SIG-M5 treated with dmso at 0.1 percent for 504 hours (cell line): Measurements from ENCODE around the gene SLC6A7.
A peak's percentile ranks its signal among the peaks of the same experiment; 100 is the strongest.

Experiments
- DNase-seq: peaks from one replicate; lab custom pipeline; 2025; ENCODE audit not compliant: unreplicated experiment; lab: John Stamatoyannopoulos, UW

SLC6A7 gene

DNA sequence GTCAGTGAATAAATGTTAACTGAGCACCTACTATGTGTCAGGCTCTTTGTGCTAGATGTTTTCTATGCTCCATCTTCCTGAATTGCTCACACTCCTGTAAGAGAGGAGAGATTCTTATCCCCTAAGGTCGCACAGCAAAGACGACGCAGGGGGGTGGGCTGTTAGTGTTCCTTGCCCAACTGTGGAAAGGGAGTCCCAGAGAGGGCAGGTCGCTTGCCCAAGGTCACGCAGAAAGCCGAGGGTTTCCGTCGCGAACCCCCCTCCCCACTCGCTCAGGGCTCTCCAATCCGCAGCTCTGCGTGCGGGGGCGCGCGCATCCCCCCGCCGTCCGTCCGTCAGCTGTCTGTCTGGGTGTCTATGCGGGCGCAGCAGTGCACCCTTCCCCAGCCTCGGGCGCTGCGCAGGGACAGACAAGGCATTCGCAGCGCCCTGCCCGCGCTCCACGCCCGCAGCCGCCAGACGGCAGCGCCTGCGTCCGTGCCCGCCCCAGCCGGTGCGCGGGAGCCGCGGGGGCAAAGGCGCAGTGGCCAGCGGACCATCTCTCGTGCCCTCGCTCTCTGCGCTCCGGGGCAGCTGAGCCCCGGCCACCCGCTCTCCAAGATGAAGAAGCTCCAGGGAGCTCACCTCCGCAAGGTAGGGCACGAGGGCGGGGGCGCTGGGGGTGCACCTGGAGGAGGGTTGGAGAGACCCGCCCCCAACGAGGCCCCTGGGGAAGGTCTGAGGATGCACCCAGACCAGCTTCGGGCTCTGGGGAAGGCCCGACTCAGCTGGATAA, at the start of gene SLC6A7:
TSS of gene SLC6A7 (plus strand) at position 335 of the 775 bp plus-strand sequence. CDS start at position 601, 266 bp downstream.
- DNase-seq: no peak

DNA sequence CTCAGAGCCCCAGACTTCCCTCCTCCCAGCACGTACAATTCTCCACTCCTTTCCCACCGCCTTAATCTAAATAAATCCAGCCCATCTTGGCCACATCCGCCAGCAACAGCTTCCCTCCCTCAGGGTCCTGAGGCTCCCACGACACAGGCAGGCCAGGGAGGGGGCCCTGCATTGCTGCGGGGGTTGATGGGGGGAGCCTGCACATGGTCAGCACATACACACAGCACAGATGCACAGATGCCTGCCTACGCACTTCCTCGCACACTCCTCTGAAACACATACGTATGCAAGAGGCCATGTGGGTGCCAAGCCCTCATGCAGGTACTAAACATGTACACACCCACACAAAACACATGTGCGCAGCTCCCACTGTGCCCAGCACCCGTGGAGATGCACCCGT, 49.0 kb upstream of the SLC6A7 start:
- DNase-seq: no peak

GRCh38 chr5:150141544-150142184, 48.2 kb upstream of the SLC6A7 start:
- no peak for DNase-seq

- peak; percentile 86 for DNase-seq
These were observed 47.5 kb upstream of the SLC6A7 start for GRCh38 chr5:150142185-150142958.

DNA sequence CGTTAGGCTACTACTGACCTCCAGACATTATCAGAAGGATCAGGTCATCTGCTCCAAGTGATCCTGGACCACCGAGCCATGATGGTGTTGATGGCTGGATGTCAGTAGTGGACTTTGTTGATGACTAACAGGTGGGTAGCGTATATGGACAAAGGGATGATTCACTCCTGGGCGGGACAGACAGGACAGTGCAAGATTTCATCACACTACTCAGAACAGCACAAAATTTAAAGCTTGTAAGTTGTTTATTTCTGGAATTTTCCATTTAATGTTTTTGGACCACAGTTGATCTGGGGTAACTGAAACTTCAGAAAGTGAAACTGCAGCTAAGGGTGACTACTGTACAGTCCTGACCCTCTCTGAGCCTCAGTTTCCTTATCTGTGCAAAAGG, 46.9 kb upstream of the SLC6A7 start:
- peak; percentile 86 for DNase-seq

DNA sequence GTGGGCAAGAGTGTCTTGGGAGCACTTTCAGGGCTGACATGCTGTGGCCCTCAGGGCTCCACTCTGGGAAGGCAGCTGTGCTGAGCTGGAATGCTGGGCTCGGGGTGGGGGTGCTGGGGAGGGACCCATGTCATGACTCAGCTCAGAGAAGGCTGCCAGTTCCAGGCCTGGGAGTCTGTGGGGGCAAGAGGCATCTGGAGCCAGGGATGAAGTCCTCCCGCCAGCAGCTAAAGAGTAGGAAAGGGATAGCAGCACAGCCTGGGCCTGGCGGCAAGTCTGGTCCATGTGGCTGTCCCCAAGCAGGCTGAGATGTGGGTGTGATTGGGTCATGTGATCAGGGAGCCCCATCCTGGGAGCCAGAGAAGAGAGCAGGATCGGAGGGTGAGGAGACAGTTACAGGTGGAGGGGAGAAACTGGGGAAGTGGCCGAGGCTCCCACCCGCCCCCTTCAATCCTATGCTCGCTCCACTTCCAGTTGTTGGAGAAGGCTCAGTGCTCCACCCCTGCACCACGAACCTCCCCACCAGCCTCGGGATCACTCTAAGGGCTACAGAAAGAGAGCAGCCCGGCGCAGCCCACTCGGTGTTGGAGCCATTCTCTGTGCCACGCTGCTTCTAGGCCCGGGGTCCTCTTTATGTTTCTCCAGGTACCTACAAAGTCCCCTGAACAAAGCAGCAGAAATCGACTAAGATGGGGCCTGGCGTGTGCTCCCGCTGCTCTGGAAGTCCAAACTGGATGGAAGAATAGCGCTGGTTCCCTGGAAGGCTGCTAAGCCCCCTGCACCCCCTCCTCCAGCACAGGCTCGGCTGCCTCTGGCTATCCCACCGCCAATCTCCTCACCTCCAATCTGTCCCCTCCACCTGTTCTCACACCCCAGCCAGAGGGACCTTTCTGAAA, 46.3 kb upstream of the SLC6A7 start:
- no peak for DNase-seq

DNA sequence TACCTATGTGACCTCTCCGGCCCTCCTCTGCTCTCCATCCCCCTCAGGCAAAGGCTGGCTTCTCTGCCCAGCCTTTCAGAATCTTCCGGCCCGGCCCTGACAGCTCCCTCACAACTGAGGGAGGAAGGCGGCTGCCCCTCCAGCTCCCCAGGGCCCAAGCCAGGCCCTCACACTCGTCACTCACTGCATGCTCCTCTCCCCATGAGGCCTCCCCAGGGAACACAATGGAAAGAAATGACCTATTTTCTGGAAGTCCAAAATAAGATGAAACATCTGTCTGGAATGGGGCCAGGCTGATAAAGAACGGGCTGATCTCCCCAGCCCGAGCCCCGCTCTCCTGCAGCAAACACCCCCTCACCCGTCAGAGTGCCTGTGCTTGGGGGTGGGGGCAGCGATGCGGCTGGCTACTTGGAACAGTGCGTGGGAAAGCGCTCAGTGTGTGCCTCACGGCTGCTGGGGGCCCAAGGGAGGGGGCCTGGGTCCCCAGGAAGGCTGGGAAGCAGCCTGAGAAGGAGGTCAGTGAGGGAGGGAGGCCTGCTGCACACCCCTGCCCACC, 45.5 kb upstream of the SLC6A7 start:
- no peak for DNase-seq

GRCh38 chr5:150144879-150145278, 45.0 kb upstream of the SLC6A7 start:
- DNase-seq: no peak

DNA sequence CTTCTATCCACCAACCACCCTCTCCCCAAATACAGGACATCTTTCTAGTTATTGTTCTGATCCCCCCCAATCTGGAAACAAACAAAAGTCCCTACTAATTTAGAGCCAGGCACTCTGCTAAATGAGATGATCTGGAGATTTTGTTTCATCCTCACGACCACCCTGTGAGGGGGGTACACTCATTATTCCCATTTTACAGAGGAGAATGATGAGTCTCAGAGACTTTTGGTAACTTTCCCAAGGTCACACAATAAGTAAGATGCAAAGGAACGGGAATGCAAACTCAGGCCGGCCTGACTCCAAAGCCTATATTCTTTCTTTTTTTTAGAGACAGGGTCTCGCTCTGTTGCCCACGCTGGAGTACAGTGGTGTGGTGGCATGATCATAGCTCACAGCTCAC, 43.6 kb upstream of the SLC6A7 start:
- no peak for DNase-seq

DNA sequence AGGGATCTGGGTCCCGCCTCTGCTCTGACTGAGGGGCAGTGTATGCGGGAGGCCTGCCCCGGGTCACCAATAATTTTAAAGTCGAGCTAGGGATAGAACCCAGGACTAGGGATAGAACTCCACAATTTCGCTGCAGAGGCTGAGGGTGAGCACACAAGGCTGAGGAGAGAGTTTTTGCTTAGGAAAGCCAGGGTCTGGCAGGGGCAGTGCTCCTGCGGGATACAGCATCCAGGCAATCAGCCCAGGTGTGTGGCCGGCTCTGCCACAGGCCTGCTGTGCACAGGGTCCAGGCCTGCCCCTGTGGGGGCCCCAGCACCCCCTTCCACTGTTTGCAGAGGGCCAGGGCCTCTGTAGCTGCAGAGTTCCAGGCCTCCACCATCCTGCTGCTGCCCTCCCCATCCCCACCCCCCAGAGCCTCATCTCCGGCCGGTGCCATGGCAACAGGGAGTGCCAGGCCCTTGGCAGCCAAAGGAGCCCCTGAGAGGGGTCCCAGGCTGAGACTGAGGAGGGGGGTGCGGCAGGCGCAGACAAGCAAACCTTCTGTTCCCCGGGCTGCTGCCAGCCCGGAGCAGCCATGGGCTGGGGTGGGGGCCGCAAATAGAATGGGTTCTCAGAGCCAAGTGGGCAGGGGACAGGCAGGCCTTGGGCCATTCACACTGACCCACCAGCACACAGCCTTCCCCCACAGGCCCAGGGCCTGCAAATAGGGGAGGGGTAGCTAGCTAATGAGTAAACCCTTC, 42.8 kb upstream of the SLC6A7 start:
- no peak for DNase-seq

DNA sequence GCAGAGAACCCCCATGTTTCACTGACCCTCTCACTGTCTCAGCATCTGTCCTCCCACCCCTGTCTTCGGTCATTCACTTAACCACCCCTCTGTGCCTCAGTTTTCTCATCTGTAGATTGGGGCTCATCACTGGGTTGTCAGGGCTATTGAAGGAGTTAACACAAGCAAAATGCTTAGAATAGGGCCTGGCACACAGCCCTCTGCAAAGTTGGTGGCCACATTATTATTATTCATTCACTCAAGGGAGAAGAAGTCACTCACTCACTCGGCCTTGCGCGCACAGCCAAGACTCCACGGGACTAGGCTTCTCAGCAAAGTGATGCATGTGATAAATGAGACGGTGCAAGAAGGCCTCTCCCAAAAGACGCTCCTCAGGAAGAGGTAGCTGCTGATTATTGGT, 42.2 kb upstream of the SLC6A7 start:
- no peak for DNase-seq

DNA sequence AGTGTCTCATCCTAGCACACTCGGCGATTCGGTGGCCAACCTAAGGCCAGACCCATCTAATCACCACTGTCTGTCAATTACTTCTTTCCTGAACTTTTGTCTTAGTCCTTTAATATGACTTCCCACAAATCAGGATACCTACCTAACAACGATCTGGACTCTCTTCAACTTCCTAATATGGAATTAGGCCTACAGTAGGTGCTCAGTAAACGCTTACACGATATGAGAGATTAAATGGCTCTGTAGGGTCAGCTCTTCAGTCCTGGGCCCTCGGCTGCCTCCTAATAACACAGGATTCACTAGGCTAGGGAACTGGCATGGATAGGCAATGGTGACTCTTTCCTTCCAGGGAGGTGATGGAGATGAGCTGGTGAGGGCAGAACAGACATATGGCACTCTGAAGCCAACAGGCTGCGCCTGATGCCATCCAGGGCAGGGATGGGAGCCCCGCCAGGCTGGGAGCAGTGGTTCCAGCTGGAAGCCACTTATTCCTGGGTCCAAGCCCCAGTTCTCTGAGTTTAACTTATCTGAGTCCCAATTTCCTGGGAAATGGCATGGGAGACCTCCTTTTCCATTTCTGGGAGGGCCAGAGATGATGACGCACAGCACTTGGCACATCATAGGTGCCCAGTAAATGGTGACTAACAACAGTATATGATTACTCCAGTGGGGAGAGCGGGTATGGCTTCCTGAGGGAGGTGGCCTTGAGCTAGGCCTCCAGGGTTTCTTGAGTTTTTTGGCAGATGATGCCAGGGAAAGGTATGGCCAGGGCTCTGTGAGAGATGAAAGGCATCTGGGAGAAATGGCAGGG, 41.5 kb upstream of the SLC6A7 start:
- DNase-seq: no peak

- DNase-seq: no peak
These were observed 40.2 kb upstream of the SLC6A7 start for GRCh38 chr5:150149618-150150017.

DNA sequence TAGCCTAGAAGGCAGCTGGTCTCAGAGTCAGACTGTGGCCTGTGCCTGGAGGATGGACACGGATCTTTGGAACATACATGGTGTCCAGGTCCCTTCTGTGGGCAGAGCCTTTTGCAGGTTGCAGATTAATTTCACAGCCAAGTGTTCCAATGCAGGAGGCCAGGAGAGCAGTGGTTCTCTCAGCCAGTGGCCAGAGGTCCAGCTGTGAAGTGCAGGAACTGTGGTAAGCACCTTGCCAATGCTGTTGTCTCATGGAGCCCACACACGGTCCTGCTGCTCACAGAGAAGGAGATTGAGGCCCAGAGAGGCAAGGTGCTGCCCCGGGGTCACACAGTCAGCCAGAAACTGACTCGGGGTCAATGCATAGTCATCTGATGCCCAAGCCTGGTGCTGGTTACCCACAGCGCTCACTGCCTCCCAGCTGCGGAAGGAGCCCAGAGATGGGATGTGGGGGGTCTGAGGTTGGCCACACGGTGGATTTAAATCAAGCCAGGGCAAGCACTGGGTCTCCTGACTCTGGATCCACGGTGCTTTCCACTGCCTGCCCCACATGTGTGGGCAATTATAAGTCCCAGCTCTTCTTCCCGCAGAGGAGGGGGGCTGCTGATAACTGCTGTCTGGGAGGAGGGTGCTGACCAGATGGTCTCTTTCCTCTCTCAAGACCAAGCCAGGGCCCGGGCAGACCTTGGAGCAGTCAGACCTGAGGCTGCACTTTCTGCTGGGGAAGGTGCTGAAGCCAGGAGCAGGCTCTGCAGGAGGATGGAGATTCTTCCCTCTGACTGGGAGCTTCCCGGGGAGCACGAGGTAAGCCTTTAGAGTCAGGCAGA, 37.0 kb upstream of the SLC6A7 start:
- DNase-seq: no peak

DNA sequence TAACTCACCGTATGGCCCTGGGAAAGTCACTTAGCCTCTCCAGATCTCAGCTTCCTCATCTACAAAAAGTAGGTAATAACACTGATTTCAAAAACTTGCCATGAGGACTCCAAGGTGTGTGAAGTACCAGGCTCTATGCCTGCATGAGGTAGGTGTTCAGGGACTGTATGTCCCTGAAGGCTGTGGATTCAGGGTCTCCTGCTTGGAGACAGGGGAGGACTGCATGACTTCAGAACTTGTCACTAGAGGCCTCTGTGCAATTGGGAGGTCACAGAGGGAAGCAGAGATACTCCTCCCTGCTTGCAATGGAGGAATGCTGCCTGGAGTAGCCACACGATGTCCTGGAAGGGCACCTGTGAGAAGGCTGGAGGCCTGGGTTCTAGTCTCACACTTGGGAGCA, 36.4 kb upstream of the SLC6A7 start:
- no peak for DNase-seq

DNA sequence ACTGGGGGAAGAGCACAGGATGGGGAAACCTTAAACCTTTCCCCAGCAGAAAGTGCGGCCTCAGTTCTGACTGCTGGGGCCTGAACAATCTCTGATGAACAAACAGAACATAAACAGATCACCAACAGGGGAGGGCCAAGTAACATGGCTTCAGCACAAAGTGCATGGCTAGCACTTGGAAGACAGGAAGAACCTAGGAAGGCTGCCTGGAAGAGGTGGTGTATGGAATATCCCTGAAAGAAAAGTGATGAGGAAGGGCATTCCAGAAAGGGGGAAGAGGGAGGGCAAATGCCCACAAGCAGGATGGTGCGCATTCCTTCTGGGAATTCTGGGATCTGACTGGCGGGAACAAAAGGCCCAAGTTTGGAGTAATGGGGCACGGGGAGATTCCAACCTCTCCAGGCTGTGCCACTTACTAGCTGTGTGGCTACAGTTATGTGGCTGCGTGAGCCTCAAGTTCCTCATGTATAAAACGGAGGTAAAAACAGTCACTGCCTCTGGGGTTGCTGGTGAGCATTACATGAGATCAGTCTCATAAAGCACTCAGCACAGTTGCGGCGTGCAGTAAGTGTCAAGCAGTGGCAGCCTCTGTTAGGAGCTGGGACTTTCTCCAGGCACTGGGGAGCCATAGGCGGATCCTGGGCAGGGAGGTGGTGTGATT, 35.8 kb upstream of the SLC6A7 start:
- peak; percentile 71 for DNase-seq

GRCh38 chr5:150154618-150155128, 35.2 kb upstream of the SLC6A7 start:
- DNase-seq: no peak
